IMR-90 (cell line): Measurements from ENCODE around the gene PIAS1. TPM values are rescaled to one million over a fixed set of nuclear protein-coding genes. Genes with fewer than 3 reads are reported as not detected.
A peak's percentile ranks its signal among the peaks of the same experiment; 100 is the strongest.

Experiments used
- ATAC-seq: fragments of 200-7000 bp; cut with Tn5 transposase; 2 replicates; pipeline ENCODE4 v1.9.1; 2020; ENCODE audit warnings: low read depth, mild to moderate bottlenecking, moderate library complexity
- BruUV-seq: library from RNA; stranded (reverse); fragments of 400-500 nt; replicated peaks from 2 replicates; lab custom pipeline; 2021; lab: Mats Ljungman, UMichigan
- CTCF ChIA-PET: fragments of 300-600 bp; formaldehyde crosslinking; extraction: SDS; loops from one replicate; lab custom pipeline; 2021; ENCODE audit warnings: antibody characterized with exemption; lab: Yijun Ruan, JAX
- POLR2A ChIA-PET: fragments of 300-600 bp; sonication (Branson Sonifier 250); formaldehyde crosslinking; loops from one replicate; lab custom pipeline; 2022; ENCODE audit warnings: antibody characterized with exemption; ENCODE audit not compliant: unreplicated experiment; lab: Charles Lee
- DNase-seq: peaks from one replicate; pipeline ENCODE4 v3.0.0; 2013
- H2AFZ ChIP-seq: replicated peaks from 2 replicates; pipeline ENCODE3; 2013; ENCODE audit warnings: low read length, mild to moderate bottlenecking; ENCODE audit not compliant: poor library complexity
- H2AK5ac ChIP-seq: 2 replicates; pipeline ENCODE4 v1.6.1; 2013; ENCODE audit warnings: low read depth, low read length, inconsistent platforms
- H2AK9ac ChIP-seq: replicated peaks from 2 replicates; pipeline ENCODE3; 2013; ENCODE audit warnings: mild to moderate bottlenecking, low read depth, low read length, moderate library complexity; ENCODE audit not compliant: poor library complexity
- H2BK120ac ChIP-seq: 2 replicates; pipeline ENCODE4 v1.6.1; 2013; ENCODE audit warnings: low read depth, low read length, inconsistent platforms
- H2BK15ac ChIP-seq: 3 replicates; pipeline ENCODE4 v1.6.1; 2013; ENCODE audit warnings: low read depth, low read length, inconsistent platforms
- H2BK20ac ChIP-seq: 2 replicates; pipeline ENCODE4 v1.6.1; 2013; ENCODE audit warnings: low read depth, mild to moderate bottlenecking, inconsistent platforms, low read length, moderate library complexity
- H2BK5ac ChIP-seq: 2 replicates; pipeline ENCODE4 v1.6.1; 2013; ENCODE audit warnings: mild to moderate bottlenecking, low read depth, low read length, inconsistent platforms; ENCODE audit not compliant: poor library complexity, severe bottlenecking
- H3K14ac ChIP-seq: replicated peaks from 2 replicates; pipeline ENCODE4 v1.6.1; 2013; ENCODE audit warnings: low read depth, low read length, inconsistent platforms
- H3K18ac ChIP-seq: 2 replicates; pipeline ENCODE4 v1.6.1; 2013; ENCODE audit warnings: low read depth, low read length, control low read depth
- H3K23ac ChIP-seq: 2 replicates; pipeline ENCODE4 v1.6.1; 2013; ENCODE audit warnings: low read depth, low read length, inconsistent platforms
- H3K27ac ChIP-seq: 2 replicates; pipeline ENCODE4 v1.5.1; 2013; ENCODE audit warnings: mild to moderate bottlenecking, control low read depth, low read length; ENCODE audit not compliant: insufficient read depth
- H3K27me3 ChIP-seq: 2 replicates; pipeline ENCODE4 v1.6.1; 2013; ENCODE audit warnings: low read length; ENCODE audit not compliant: control insufficient read depth, insufficient read depth
- H3K36me3 ChIP-seq: 2 replicates; pipeline ENCODE4 v1.6.1; 2013; ENCODE audit warnings: low read length, mixed read lengths; ENCODE audit not compliant: control insufficient read depth, insufficient read depth
- H3K4ac ChIP-seq: 2 replicates; pipeline ENCODE4 v1.6.1; 2013; ENCODE audit warnings: low read depth, low read length, inconsistent platforms
- H3K4me1 ChIP-seq: 2 replicates; pipeline ENCODE4 v1.6.1; 2013; ENCODE audit warnings: low read length, mixed read lengths; ENCODE audit not compliant: control insufficient read depth, insufficient read depth
- H3K4me2 ChIP-seq: 2 replicates; pipeline ENCODE4 v1.6.1; 2013; ENCODE audit warnings: low read depth, mild to moderate bottlenecking, control low read depth, low read length, moderate library complexity
- H3K4me3 ChIP-seq: 2 replicates; pipeline ENCODE4 v1.5.1; 2013; ENCODE audit warnings: low read depth, mild to moderate bottlenecking, control low read depth, low read length, moderate library complexity; ENCODE audit not compliant: insufficient read depth
- H3K56ac ChIP-seq: 2 replicates; pipeline ENCODE4 v1.6.1; 2013; ENCODE audit warnings: low read length, inconsistent platforms; ENCODE audit not compliant: insufficient read depth; ENCODE audit errors: extremely low read depth
- H3K79me1 ChIP-seq, 2 experiments: 2 replicates each; pipeline ENCODE4 v1.6.1; 2013; ENCODE audit warnings: low read length in 2 of 2, inconsistent platforms in 1 of 2, low read depth in 1 of 2
- H3K9ac ChIP-seq: 2 replicates; pipeline ENCODE4 v1.6.1; 2013; ENCODE audit warnings: low read depth, low read length, control low read depth
- H3K9me1 ChIP-seq: 2 replicates; pipeline ENCODE4 v1.6.1; 2013; ENCODE audit warnings: low read length, inconsistent platforms; ENCODE audit not compliant: insufficient read depth
- H3K9me3 ChIP-seq: 2 replicates; pipeline ENCODE4 v1.6.1; 2013; ENCODE audit warnings: low read length; ENCODE audit not compliant: control insufficient read depth, insufficient read depth
- H4K20me1 ChIP-seq: 2 replicates; pipeline ENCODE4 v1.6.1; 2013; ENCODE audit warnings: low read length, inconsistent platforms; ENCODE audit not compliant: insufficient read depth
- H4K5ac ChIP-seq: 2 replicates; pipeline ENCODE4 v1.6.1; 2013; ENCODE audit warnings: mild to moderate bottlenecking, low read depth, low read length, control low read depth
- H4K8ac ChIP-seq, 2 experiments: 2 replicates each; pipeline ENCODE4 v1.6.1; 2013; ENCODE audit warnings: low read depth in 2 of 2, low read length in 2 of 2, control low read depth in 1 of 2, inconsistent platforms in 1 of 2
- H4K91ac ChIP-seq: 2 replicates; pipeline ENCODE4 v1.6.1; 2013; ENCODE audit warnings: low read depth, low read length, inconsistent platforms; ENCODE audit not compliant: insufficient read depth
- BHLHE40 ChIP-seq: fragments of 150-350 bp; IDR thresholded peaks from 2 replicates; pipeline ENCODE4 v1.6.1; 2016; ENCODE audit warnings: mild to moderate bottlenecking, low read depth, low read length
- CEBPB ChIP-seq: IDR thresholded peaks from 2 replicates; pipeline ENCODE4 v1.6.1; 2012; ENCODE audit warnings: low read depth, low read length, improper control_type of control experiment
- CHD1 ChIP-seq: IDR thresholded peaks from 2 replicates; pipeline ENCODE4 v1.6.1; 2012; ENCODE audit warnings: low read depth, low read length, improper control_type of control experiment
- ELK1 ChIP-seq: fragments of 150-350 bp; IDR thresholded peaks from 2 replicates; pipeline ENCODE4 v1.6.1; 2016; ENCODE audit warnings: low read depth, mild to moderate bottlenecking, low read length, moderate library complexity, borderline replicate concordance
- FOS ChIP-seq: fragments of 150-350 bp; IDR thresholded peaks from 2 replicates; pipeline ENCODE4 v1.6.1; 2016; ENCODE audit warnings: low read depth, low read length
- MAFK ChIP-seq: IDR thresholded peaks from 2 replicates; pipeline ENCODE4 v1.6.1; 2012; ENCODE audit warnings: low read depth, low read length, improper control_type of control experiment
- MAZ ChIP-seq: IDR thresholded peaks from 2 replicates; pipeline ENCODE4 v1.6.1; 2012; ENCODE audit warnings: low read depth, mild to moderate bottlenecking, low read length, improper control_type of control experiment, moderate library complexity, borderline replicate concordance
- MXI1 ChIP-seq: IDR thresholded peaks from 2 replicates; pipeline ENCODE4 v1.6.1; 2012; ENCODE audit warnings: low read depth, mild to moderate bottlenecking, low read length, moderate library complexity, borderline replicate concordance
- NFE2L2 ChIP-seq: fragments of 150-350 bp; IDR thresholded peaks from 2 replicates; pipeline ENCODE4 v1.6.1; 2016; ENCODE audit warnings: low read depth, mild to moderate bottlenecking, low read length
- POLR2A ChIP-seq: IDR thresholded peaks from 2 replicates; pipeline ENCODE4 v1.6.1; 2012; ENCODE audit warnings: mild to moderate bottlenecking, low read depth, low read length
- RAD21 ChIP-seq: IDR thresholded peaks from 2 replicates; pipeline ENCODE4 v1.6.1; 2012; ENCODE audit warnings: low read length, improper control_type of control experiment
- RCOR1 ChIP-seq: IDR thresholded peaks from 2 replicates; pipeline ENCODE4 v1.6.1; 2012; ENCODE audit warnings: mild to moderate bottlenecking, low read length, improper control_type of control experiment; ENCODE audit not compliant: insufficient replicate concordance
- RFX5 ChIP-seq: IDR thresholded peaks from 2 replicates; pipeline ENCODE4 v1.8.0; 2012; ENCODE audit warnings: low read depth, mild to moderate bottlenecking, low read length, moderate library complexity
- SMC3 ChIP-seq: fragments of 150-350 bp; IDR thresholded peaks from 2 replicates; pipeline ENCODE4 v1.6.1; 2016; ENCODE audit warnings: low read depth, mild to moderate bottlenecking, antibody characterized with exemption, low read length, moderate library complexity
- WGBS, 2 experiments: methylation state at CpG; one replicate each; pipeline versions ENCODE4 v1.1.5 to v1.1.7; 2013; ENCODE audit warnings: missing lambda C conversion rate in 2 of 2; ENCODE audit not compliant: insufficient read length in 1 of 2; ENCODE audit errors: extremely low coverage in 2 of 2; 5-methylcytosine and 5-hydroxymethylcytosine counted together
- dilution Hi-C: fragments of 300-500 bp; cut with HindIII; formaldehyde crosslinking; loops from one replicate; pipeline ENCODE4 v1.14.3; 2018; ENCODE audit warnings: low sequenced_read_pairs; ENCODE audit not compliant: unreplicated experiment
- in situ Hi-C: fragments of 300-500 bp; cut with MboI; formaldehyde crosslinking; loops from 3 replicates; pipeline ENCODE4 v1.14.3; 2019; ENCODE audit warnings: low sequenced_read_pairs, inconsistent platforms, mixed read lengths
- intact Hi-C: fragments of 100-400 bp; cut with micrococcal nuclease; formaldehyde crosslinking; loops from 2 replicates; pipeline ENCODE4 v1.10.0; 2022
- polyA plus RNA-seq, 3 experiments: library from polyadenylated mRNA; depleted of rRNA; stranded (reverse); fragments of >200 nt; gene quantifications; 2 replicates each; pipeline ENCODE4 v1.2.3, GENCODE V29; 2012; ENCODE audit warnings: low replicate concordance in 1 of 3
- total RNA-seq: library from RNA; depleted of rRNA; stranded (reverse); fragments of >200 nt; gene quantifications from 2 replicates; pipeline ENCODE4 v1.2.3, GENCODE V29; 2012
- TF ChIP-seq, protein P1 (sequence below): conservative IDR thresholded peaks from 2 replicates; pipeline ENCODE4 v1.5.1; 2012; ENCODE audit warnings: mild to moderate bottlenecking, low read depth, low read length, improper control_type of control experiment
- TF ChIP-seq, protein P2 (sequence below): fragments of 150-350 bp; IDR thresholded peaks from 2 replicates; pipeline ENCODE4 v1.6.1; 2017; ENCODE audit warnings: mild to moderate bottlenecking, antibody characterized with exemption, low read length, low read depth

The PIAS1 gene
- total and polyA plus RNA-seq, 2 of the 4 experiments (the other 2 are of a cell fraction): 20.0 to 63.6 TPM

DNA sequence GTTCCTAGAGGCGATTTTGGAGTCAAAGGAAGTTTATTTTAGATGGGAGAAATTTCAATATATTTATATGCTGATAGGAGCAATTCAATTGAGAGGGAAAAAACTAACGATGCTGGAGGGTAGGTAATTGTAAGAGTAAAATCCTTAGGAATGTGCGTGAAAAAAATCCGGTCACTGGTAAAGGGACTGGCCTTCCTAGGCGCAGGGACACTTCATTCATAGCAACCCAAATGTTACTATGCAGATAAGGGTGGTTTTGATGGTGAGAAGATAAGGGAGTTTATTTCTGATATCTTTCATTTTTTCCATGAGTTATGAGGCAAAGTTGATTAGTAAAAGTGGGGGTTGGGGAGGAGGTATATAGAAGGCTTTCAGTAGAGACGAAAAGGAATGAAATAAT, 1.1 kb upstream of the PIAS1 start:
- Histone ChIP-seq H3K18ac (no peak overlapping the region), H4K8ac (0 out of 4 replicates have a peak overlapping the region, but pooled peaks of 1 of the 2 experiments have one; percentile 21), H3K27ac (no peak overlapping the region), H2BK120ac (no peak overlapping the region), H3K4me3 (no peak overlapping the region), H3K4me1 (no peaks in the 10 kb centered on the region; the same call in 1 of the 2 replicates), H3K79me1 (peaks cover 0 to 21% of the 10 kb centered on the region in 2 experiments; a peak in 2 of 4 replicates), H4K5ac (no peak overlapping the region), H2AK9ac (no peak overlapping the region), H2BK15ac (no peak overlapping the region), H3K4ac (0 out of 2 replicates have a peak overlapping the region, but pooled peaks have one; percentile 6), H2BK5ac (no peak overlapping the region), H3K4me2 (no peak overlapping the region), H4K20me1 (peaks cover 30% of the 10 kb centered on the region), H3K56ac (no peak overlapping the region), H4K91ac (no peak overlapping the region), H3K23ac (no peak overlapping the region), H3K9ac (no peak overlapping the region), H3K9me3 (no peaks in the 10 kb centered on the region), H2AK5ac (no peak overlapping the region), H3K36me3 (no peaks in the 10 kb centered on the region), H2BK20ac (no peak overlapping the region), H2AFZ (no peak overlapping the region), H3K14ac (no peak overlapping the region), H3K9me1 (no peaks in the 10 kb centered on the region), H3K27me3 (peaks cover 2% of the 10 kb centered on the region)
- in situ Hi-C loops (no loop called here), dilution Hi-C loops (no loop called here), intact Hi-C loops (no loop called here)
- DNase-seq: no peak
- 100% methylated on average over 1 of the region's 6 CpGs; no CpG with 5 or more reads in 1 of the 2 experiments for WGBS, 2 experiments
- ChIA-PET POLR2A (no interaction called here), CTCF (no interaction called here)
- no peak for TF ChIP-seq RFX5
- no peak for TF ChIP-seq BHLHE40
- no peak for TF ChIP-seq RCOR1
- no peak for TF ChIP-seq MAZ
- TF ChIP-seq MAFK: no peak
- no peak for TF ChIP-seq CEBPB
- TF ChIP-seq, protein P1, sequence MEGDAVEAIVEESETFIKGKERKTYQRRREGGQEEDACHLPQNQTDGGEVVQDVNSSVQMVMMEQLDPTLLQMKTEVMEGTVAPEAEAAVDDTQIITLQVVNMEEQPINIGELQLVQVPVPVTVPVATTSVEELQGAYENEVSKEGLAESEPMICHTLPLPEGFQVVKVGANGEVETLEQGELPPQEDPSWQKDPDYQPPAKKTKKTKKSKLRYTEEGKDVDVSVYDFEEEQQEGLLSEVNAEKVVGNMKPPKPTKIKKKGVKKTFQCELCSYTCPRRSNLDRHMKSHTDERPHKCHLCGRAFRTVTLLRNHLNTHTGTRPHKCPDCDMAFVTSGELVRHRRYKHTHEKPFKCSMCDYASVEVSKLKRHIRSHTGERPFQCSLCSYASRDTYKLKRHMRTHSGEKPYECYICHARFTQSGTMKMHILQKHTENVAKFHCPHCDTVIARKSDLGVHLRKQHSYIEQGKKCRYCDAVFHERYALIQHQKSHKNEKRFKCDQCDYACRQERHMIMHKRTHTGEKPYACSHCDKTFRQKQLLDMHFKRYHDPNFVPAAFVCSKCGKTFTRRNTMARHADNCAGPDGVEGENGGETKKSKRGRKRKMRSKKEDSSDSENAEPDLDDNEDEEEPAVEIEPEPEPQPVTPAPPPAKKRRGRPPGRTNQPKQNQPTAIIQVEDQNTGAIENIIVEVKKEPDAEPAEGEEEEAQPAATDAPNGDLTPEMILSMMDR: no peak
- no peak for TF ChIP-seq MXI1
- no peak for TF ChIP-seq POLR2A
- TF ChIP-seq, protein P2, sequence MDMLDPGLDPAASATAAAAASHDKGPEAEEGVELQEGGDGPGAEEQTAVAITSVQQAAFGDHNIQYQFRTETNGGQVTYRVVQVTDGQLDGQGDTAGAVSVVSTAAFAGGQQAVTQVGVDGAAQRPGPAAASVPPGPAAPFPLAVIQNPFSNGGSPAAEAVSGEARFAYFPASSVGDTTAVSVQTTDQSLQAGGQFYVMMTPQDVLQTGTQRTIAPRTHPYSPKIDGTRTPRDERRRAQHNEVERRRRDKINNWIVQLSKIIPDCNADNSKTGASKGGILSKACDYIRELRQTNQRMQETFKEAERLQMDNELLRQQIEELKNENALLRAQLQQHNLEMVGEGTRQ: no peak
- no peak for TF ChIP-seq NFE2L2
- no peak for TF ChIP-seq SMC3
- TF ChIP-seq CHD1: no peak
- no peak for TF ChIP-seq FOS
- TF ChIP-seq RAD21: no peak
- no peak for TF ChIP-seq ELK1
- no peak for ATAC-seq
- BruUV-seq: no TSS peak
